Glomerular endothelial cell (primary cell): Measurements from ENCODE around the gene FAM186B. TPM values are rescaled to one million over a fixed set of nuclear protein-coding genes. Genes with fewer than 3 reads are reported as not detected.

Source experiments
- DNase-seq: peaks from one replicate; pipeline ENCODE4 v3.0.0-alpha.2; 2011; ENCODE audit warnings: low read depth, low spot score; ENCODE audit errors: extremely low read depth
- total RNA-seq: library from RNA; depleted of rRNA; stranded (reverse); fragments of >200 nt; gene quantifications from 2 replicates; pipeline ENCODE4 v1.2.3, GENCODE V29; 2015

The FAM186B gene
- total RNA-seq, 1 donor from 2014 or later: 0.12 TPM

- no peak for DNase-seq
These were observed 4.4 kb upstream of the FAM186B start for GRCh38 chr12:49609875-49610154.

GRCh38 chr12:49609059-49609874, 3.8 kb upstream of the FAM186B start:
- no peak for DNase-seq

- no peak for DNase-seq
These were observed 583 bp downstream of the FAM186B start for GRCh38 chr12:49604856-49605255.

DNA sequence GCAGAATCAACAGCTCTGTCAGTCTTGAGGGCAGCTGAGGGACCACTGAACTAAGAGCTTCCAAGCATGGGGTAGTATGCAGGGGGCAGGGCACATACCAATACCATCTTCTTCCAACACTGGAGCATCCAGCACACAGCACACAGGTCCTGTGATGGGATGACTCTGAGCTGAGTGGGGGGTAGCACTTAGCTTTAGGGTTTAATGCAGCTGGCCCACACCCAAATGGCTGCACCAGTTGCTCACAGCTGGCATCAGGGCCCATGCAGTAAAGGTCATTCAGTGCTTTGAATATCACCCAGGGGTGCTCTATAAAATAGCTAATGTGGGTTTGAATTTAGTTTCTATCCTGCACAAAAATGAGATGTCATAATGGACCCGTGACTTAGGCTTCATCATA, 1.7 kb downstream of the FAM186B start:
- no peak for DNase-seq

GRCh38 chr12:49599961-49600360, 5.5 kb downstream of the FAM186B start:
- DNase-seq: no peak

- DNase-seq: no peak
These were observed 6.9 kb downstream of the FAM186B start for GRCh38 chr12:49598527-49598926.

DNA sequence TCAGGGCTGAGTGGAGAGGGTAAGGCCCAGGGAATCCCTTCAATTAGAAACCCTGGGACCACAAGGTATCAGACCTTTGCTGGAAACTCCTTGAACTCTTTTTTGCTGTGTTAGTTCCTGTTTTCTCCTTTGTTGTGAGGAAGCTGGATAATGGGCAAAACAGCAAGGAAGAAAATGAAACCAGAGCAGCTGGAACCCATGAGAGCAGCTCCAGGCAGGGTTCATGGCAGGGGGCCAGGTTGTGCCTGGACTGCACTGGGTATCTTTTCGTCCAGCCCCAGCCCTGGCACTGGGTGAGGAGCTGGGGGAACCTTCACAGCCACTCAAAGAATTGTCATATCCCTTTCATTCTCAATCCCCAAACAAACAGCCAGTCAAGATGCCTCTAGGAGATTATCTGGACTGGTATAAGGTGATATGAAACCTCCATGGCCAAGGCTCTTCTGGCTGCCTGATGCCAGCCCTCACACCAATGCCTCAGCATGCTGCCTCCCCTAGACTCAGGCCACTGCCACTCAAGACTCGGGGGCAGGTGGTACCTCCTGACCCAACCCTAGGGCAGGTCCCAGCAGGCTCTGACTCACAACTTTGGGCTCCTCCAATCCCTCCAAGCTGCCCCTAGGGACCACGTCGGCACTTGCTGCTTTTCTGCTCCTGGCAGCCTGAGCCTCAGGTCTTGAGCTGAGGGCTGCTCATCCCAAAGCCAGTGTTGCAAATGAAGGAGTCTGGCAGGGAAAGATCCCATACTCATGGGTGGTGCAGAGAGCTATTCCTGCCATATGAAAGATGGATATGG, 16.5 kb downstream of the FAM186B start:
- no peak for DNase-seq

DNA sequence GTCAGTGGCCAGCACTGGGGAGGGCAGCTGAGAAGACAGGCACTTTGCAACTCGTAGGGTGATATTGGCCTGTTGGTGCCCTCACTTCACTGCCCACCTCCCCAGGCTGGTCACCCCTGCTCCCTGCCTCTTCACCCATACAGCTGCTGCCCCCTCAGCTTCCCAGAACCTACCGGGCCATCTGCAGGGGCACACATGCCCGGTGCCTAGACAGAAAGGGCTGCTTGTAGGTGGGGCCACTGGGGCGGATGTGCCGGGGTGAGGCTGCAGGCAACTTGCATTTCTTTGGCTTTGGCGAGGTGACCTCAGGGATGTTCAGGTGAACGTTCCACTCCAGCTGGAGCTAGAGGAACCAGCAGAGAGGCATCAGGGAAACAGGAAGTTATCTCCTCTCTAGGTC, 17.2 kb downstream of the FAM186B start:
- no peak for DNase-seq

DNA sequence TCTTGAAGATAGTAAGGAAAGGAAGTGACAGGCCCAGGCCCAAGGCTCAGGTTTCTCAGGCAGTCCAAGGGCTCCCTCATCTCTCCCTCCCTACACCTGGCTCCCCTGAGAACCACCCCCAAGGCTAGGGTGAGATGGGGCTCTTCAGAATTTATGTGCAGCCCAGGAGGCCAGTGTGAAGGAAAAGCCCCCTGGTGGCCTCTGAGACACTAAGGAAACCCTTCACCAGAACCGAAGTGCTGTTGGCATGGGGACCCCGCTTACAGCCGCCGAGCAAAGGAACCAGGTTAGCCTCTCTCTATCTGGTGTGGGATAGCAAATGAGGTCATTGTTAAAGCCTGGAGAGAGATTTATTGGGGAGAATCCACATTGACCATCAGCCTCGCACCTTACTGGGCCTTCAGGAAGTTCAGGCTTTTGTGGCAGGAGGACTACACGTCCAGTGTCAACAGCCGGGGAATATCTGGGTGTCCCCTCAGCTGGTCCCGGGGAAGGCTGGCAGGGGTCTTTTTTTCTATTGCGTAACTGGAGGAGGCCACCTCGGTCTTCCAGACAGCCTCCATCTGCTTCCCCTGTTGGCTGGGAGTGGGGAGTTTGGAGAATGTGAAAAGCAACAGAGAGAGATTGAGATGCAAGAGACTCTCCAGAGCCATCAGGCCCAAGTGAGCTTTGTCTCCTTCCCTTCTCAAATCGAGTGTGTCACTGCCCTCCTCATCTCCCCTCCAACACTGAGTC, 18.1 kb downstream of the FAM186B start:
- DNase-seq: no peak

DNA sequence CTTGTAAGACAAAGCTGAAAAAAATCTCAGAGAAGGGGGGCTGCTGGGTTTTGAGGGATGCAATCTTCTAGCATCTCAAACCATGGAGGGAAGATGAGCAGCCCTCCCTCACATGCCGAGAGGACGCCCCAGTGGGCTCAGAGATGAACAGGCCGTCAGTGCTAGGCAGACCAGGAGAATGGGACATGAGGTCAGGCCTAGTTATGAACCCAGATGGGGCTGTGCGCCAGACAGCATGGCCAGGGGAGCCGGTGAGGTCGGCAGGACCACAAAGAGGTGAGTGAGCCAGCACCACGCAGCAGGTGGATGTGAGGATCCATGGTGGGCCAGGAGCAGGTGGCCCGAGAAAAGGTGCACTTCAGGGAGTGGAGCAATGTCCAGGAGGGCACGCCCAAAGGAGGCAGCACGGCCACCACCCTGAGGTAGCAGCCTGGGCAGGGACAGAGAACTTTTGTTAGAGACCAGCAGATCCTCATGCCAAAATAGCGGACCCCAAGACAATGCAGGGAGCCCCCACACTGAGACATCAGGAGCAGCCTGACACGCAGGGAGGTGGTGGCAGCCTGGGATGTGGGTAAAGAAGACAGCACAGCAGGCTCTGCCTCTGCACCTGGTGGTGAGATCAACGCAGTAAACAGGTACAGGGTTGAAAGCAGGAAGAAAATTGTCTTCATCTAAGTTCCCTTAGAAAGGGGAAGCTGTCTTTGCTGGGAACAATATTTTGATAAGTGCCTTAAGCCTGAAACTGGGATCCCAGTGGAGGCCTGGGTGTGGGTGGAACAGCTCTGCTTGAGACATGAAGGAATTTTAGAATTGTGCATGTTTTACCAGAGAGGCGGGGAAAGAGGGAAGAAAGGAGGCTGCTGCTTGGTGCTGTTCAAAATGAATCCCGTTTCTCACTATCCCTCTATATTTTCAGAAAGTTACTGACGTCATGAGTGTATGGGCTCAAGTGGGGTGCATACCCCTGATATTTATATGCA, 19.7 kb downstream of the FAM186B start:
- no peak for DNase-seq

DNA sequence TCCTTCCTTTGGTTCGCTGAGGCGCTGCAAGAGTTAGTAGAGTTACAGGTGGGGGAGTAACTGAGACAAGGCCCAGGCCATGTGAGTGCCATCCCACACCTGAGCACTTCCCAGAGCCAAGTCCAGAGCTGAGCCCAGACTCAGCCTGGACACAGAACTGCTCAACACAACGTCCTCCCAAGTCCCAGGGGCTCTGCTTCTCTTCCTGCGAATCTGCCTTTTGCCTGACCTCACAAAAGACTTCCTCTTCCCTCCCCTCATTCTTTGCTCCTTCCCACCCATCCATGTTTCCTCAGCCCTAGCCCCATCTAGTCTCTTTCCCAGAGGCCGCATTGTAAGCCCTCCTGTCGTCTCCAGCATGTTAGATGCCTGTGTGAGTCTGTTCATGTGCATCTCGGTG, 20.8 kb downstream of the FAM186B start:
- no peak for DNase-seq

- no peak for DNase-seq
These were observed 21.9 kb downstream of the FAM186B start for GRCh38 chr12:49583366-49584094.

DNA sequence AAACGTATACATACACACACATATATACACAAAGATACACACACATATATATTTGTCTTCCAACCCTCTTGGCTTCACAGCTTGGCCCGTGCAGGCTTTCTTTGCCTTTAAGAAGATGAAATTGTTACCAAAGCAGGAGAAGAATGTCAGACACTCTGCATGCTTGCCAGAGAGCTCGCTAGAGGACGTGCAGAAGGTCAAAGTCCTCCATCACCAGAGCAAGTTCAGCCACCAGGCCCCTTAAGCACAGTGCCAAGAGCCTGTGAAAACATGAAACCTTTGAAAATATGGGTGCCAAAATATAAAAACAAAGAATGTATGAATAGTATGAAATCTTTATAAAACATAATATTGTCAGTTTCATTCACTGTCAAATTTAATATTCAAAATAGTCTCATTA, 22.6 kb downstream of the FAM186B start:
- no peak for DNase-seq

DNA sequence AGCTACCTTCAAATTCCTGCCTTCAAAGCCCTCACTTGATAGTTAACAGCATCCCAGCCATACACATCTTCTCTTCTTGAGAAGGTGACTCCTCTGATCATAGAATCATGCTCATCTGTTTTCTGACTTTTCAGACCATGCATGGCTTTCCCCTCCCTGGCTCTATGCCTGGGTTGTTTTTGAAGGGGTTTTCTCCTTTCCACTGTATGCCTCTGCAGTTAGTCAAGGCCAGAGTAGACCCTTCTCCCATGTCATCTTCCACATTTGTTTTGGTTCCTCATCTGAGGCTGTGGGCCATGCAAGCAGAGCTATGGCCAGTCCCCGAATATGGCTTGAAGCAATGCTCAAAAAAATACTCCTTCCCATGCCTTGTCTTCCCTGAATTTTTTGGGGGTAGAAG, 23.2 kb downstream of the FAM186B start:
- DNase-seq: no peak

- DNase-seq: no peak
These were observed 24.6 kb downstream of the FAM186B start for GRCh38 chr12:49580572-49581535.

DNA sequence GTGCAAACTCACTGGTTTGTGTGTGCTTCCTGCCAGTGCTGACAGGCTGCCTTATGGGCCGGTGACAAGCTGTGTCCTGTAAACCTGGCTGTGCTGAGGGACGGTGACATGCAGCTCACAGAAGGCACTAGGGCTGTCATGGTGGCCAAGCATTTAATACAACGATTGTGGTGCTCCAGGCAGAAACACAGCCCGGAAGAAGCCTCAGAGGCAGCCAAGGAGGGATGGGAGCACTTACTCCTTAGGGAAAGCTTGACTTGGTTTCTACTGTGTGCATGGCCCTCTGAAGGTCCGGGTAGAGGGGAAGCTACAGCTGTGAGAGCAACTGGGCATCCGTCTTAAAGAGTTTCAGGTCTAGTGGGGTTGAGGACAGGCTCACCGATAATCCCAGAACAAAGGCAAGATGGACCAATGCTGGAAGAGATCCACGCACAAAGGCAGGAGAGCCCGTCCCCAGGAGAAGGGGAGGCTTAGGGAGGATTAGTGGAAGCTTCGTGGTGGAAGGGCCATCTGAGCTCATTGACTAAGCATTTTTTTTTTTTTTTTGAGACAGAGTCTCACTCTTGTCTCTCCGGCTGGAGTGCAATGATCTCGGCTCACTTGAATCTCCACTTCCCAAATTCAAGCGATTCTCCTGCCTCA, 26.8 kb downstream of the FAM186B start:
- DNase-seq: no peak

- no peak for DNase-seq
These were observed 27.7 kb downstream of the FAM186B start for GRCh38 chr12:49577589-49578315.
